ENCODE data around the gene SEPTIN10.
"Not testable (repeated sequence)": the region's sequence is repeated elsewhere in the genome, so short reads cannot be mapped to it uniquely, and the experiment has no call there.

The SEPTIN10 gene

DNA sequence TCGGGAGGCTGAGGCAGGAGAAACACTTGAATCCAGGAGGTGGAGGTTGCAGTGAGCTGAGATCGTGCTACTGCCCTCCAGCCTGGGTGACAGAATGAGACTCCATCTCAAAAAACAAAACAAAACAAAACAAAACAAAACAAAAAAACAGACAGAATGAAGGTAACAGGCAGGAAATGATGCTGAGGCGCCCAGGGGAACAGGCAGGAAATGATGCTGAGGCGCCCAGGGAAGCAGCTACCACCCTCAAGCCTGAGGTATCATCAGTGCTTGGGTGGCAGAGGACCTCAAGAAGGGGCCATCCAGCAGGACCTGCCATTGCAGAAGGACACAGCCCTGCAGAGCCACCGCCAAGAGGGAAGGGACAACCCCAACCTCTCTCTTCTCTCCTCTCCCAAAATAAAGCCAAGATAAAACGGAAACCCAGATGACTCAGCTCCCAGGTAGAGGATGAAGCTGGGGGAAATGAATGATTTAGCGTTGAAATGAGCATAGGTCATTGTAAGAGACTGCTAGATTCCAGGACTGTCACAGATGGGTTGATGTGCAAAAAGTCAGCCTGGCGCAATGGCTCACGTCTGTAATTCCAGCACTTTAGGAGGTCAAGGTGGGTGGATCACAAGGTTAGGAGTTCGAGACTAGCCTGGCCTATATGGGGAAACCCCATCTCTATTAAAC, 19.7 kb upstream of the SEPTIN10 start:
- no peak for DNase-seq (ENCODE audit: low read depth in 3 of 3)

GRCh38 chr2:109632158-109632789, 18.5 kb upstream of the SEPTIN10 start:
- no peak for DNase-seq (ENCODE audit: low read depth in 3 of 3)

DNA sequence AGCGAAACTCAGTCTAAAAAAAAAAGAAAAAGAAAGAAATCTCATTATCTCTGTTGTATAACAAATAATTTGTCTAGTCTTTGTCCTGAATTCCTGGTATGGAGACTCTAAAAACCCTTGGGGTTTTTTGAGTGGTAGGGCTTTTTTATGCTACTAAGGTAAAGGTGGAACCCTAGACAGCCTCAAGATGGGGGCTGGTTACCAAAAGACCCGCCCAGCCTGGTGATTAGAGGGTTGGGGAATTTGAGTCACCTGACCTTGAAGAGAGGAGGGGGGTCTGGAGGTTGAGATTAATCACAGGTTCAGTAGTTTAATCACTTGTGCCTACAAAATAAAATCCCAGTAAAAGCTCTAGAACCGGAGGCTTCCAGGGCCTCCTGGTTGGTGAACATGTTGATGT, 18.0 kb upstream of the SEPTIN10 start:
- no peak for DNase-seq (ENCODE audit: low read depth in 3 of 3)

GRCh38 chr2:109630441-109631430, 17.0 kb upstream of the SEPTIN10 start:
- DNase-seq (ENCODE audit: low read depth in 3 of 3) = no peak

DNA sequence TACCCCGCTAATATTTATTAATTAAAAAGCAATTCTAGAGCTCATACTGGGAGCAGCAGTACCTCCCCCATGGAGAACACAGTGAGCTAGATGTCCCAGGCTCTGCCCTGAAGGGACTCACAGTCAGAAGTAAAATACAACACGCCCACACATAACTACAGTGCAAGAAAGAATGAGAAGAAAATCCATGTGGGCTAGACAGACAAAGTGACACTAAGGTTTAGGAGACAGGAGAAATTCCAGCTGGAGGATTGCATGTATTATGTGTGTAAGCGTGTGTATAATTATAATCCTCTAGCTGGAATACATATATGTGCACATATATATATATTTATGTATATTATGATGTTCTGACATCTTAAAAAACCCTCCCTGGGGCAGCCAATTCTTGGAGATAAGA, 16.1 kb upstream of the SEPTIN10 start:
- DNase-seq (ENCODE audit: low read depth in 3 of 3) = no peak

GRCh38 chr2:109628321-109628720, 14.6 kb upstream of the SEPTIN10 start:
- not testable (repeated sequence) for DNase-seq (ENCODE audit: low read depth in 3 of 3)

DNA sequence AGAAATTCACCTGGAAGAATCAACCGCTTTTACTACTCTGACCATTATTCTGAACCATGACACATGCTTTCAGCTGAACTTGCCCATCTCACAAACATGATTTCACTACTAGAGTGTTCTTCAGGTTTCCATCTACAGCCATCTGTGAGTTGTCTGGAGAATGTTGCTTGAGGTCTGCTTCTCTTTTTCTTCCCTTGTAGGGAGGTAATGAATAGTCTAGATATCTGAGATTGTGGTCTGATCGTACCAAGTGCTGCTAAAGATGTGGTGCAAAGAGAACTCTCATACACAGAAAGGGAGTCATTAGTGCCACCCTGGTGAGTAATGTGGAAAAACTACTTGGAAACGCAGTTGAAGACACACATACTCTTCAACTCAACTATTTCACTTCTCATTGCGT, 10.6 kb upstream of the SEPTIN10 start:
- DNase-seq (ENCODE audit: low read depth in 3 of 3) = no peak

DNA sequence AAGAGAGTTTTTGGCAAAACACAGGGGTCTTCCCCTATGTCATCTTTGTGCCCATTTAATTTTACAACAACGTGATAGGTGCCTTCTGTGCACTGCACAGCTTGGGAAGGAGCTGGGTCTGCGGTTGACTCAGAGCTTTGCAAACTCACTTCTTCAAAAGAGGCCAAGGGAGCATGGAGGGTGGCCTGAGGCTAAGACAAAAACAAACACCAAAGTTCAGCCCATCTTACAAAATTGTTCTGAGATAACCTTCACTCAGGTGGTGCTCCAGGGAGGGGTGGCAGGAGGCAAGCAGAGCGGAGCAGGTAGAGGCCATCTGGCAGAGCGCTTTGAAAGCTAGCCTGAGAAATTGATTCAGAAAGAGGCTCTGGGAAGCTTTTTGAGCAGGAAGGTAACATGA, 10.2 kb upstream of the SEPTIN10 start:
- no peak for DNase-seq (ENCODE audit: low read depth in 3 of 3)

DNA sequence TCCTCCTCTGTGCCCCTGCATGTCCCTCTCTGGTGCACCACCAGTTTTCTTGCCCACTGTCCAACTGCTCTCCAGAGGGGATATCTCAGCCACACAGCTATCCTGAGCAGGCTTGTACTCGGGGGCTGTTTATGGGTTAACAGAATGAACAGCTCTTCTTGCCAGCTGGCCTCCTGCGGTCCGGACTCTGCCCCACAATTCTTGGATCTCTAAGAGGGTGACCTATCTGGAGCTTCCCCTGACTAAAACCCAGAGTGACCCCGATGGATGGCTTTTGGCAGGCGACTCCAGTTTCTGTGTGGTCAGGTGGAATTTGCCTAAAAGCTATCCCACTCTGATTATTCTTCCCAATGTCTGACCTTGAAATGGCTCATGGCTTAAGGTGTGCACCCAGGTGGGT, 9.5 kb upstream of the SEPTIN10 start:
- no peak for DNase-seq (ENCODE audit: low read depth in 3 of 3)

- DNase-seq (ENCODE audit: low read depth in 3 of 3) = no peak
Measured at GRCh38 chr2:109619032-109619615, 5.4 kb upstream of the SEPTIN10 start.

DNA sequence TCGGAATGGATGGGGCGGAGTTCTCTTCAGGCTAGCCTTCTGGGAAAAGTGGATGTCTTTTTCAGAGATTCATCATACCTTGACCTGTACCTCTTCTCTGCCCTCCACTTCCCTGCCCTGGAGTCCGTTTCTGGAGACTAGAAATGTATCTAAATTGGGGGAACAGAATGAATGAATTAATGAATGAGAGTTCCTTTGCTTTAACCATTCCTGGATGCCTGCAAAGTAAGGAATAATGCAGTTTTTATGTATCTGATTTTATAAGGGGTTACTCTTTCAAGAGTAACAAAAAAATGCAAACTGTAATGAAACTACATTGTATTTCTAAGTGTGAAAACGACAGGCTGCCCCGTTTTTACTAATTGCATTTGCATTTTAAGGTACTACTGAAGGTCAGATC, 2.4 kb upstream of the SEPTIN10 start:
- DNase-seq (ENCODE audit: low read depth in 3 of 3) = no peak

DNA sequence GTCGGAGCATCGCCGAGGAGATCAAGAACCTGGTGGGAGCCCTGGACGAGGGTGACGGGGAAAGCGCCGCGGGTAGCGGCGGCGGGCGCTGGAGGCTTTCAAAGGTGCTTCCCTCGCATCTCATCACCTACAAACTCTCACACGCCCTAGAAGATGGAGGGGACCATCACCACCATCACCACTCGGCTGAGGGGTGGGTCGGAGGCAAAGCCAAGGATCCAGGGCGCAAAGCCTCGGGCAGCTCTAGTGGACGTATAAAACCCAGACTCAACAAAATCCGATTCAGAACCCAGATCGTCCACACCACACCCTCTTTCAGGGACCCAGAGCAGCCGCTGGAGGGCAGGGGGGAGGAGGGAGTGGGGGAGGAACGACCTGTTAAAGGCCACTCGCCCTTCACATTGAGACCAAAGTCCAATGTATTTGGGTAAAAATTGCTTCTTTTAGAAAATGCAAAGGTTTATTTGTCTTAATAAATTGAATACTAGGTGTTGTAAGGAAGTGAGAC, 1.9 kb upstream of the SEPTIN10 start:
- no peak for DNase-seq (ENCODE audit: low read depth in 3 of 3)

- peak in 1 of 3 experiments; percentile 1 for DNase-seq (ENCODE audit: low read depth in 3 of 3)
Measured at GRCh38 chr2:109614715-109615636, 1.2 kb upstream of the SEPTIN10 start.

DNA sequence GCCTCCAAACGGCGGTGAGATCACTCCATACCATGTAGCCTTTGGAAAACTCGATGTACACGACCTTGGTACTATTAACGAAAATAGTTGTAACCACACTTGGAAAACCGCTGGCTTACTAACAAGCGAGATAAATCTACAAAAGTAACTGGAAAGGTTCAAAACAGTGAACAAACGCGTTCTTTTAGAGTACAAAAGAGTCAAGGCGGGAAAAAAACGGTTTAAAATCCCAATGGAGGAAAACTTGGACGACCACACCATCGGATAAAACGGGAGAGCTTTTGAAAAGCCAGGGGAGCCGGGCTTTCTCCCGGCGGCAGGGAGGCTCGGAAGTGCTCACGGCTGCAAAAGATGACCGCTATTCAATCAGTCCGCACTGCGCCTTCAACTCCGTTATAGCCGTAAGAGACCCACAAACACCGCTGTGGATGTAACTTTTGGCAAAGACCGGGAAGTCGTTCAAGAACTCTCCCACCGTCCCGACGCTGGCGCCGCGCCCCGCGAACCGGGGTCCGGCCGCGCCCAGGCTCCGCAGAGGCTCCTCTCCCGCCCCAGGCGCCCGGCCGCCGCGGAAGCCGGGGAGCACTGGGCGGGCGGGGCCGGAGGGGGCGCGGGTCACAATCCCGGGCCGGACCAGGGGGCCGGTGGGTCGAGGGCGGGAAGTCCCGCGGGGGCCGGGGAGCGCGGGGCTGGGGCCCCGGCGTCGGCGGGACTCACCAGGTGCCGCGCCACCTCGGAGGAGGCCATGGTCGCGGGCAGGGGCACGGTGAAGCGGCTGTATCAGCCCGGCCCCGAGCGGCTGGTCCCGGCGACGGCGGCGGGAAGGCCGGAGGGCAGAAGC, 465 bp downstream of the SEPTIN10 start:
- DNase-seq (ENCODE audit: low read depth in 3 of 3) = no peak

GRCh38 chr2:109611467-109612095, 2.2 kb downstream of the SEPTIN10 start:
- DNase-seq (ENCODE audit: low read depth in 3 of 3) = no peak

DNA sequence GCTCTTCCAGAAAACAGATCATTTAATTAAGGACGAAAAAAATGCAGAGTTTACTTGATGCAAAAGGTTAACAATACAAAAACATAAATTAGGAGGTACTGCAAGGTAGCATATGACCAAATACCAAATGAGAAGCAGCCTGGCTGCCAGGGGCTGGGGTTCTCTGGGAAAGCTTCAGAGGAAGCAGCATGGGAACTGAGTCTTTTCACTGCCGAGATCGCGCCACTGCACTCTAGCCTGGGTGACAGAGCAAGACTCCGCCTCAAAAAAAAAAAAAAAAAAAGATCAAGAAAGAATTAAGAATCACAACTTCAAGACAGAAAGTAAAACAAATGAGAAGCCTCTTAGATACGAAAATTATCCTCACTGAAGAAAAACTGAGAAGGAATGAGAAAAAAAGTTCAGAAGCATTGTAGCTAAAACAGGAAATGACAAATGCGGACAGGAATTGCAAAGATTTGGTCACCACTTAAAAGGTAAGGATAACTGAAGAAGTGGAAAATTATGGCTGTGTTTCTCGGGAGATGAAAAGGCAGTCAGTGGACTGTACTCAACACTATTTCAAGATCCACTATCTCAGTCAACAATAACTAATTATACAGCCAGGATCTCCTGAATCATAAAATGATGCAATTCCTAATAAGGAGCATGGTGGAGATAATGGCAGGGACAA, 4.3 kb downstream of the SEPTIN10 start:
- DNase-seq (ENCODE audit: low read depth in 3 of 3) = no peak

GRCh38 chr2:109607766-109608165, 6.0 kb downstream of the SEPTIN10 start:
- DNase-seq (ENCODE audit: low read depth in 3 of 3) = no peak

GRCh38 chr2:109604597-109604996, 9.2 kb downstream of the SEPTIN10 start:
- DNase-seq (ENCODE audit: low read depth in 3 of 3) = no peak
